B cell (primary cell): ENCODE results near the gene WSB2. TPM values are rescaled to one million over a fixed set of nuclear protein-coding genes. Genes with fewer than 3 reads are reported as not detected.

Experiments
- ATAC-seq: fragments of 200-7000 bp; cut with Tn5 transposase; one replicate; pipeline ENCODE4 v1.10.0; 2021; ENCODE audit warnings: low read depth, mild to moderate bottlenecking, moderate number of reproducible peaks, moderate library complexity
- CTCF ChIA-PET: fragments of 350-600 bp; sonication (Branson Sonifier 250); formaldehyde crosslinking; loops from one replicate; lab custom pipeline; 2021; ENCODE audit warnings: antibody characterized with exemption, inconsistent platforms; lab: Charles Lee
- POLR2A ChIA-PET: fragments of 350-600 bp; sonication (Branson Sonifier 250); formaldehyde crosslinking; loops from one replicate; lab custom pipeline; 2021; ENCODE audit warnings: antibody characterized with exemption; lab: Charles Lee
- DNase-seq: peaks from one replicate; pipeline ENCODE4 v3.0.0; 2013
- H2AFZ ChIP-seq: 2 replicates; pipeline ENCODE4 v1.6.1; 2012; ENCODE audit warnings: mild to moderate bottlenecking, low read depth, low read length; ENCODE audit not compliant: insufficient read depth, poor library complexity, severe bottlenecking
- H3K27ac ChIP-seq, 2 donors: 1 replicate in 1 of 2; 2 replicates in 1 of 2; pipeline ENCODE4 v1.5.1; 2012 to 2013; ENCODE audit warnings: low read length in 2 of 2, mild to moderate bottlenecking in 2 of 2, moderate library complexity in 1 of 2
- H3K27me3 ChIP-seq, 4 experiments: fragments of 200-600 bp in 1 of 4; sonication (generic) in 1 of 4; replicated peaks in 1 of 4; 1 replicate in 2 of 4; 2 replicates in 2 of 4; pipeline versions ENCODE4 v1.6.1 to v1.7.0; 2013 to 2016; ENCODE audit warnings: low read length in 3 of 4, mild to moderate bottlenecking in 2 of 4, mixed read lengths in 1 of 4, moderate library complexity in 1 of 4; ENCODE audit not compliant: insufficient read depth in 4 of 4, control insufficient read depth in 3 of 4; ENCODE audit errors: control extremely low read depth in 1 of 4
- H3K36me3 ChIP-seq, 2 experiments: replicated peaks in 1 of 2; 1 replicate in 1 of 2; 2 replicates in 1 of 2; pipeline versions ENCODE4 v1.6.1 to v1.7.1; 2013; ENCODE audit warnings: low read length in 1 of 2; ENCODE audit not compliant: insufficient read depth in 2 of 2, control insufficient read depth in 1 of 2; ENCODE audit errors: control extremely low read depth in 1 of 2, extremely low read depth in 1 of 2
- H3K4me1 ChIP-seq, 2 donors: fragments of 200-600 bp in 1 of 2; sonication (generic) in 1 of 2; 1 replicate in 1 of 2; 2 replicates in 1 of 2; pipeline versions ENCODE4 v1.5.1 to v1.6.1; 2013 to 2017; ENCODE audit warnings: low read length in 2 of 2; ENCODE audit not compliant: control insufficient read depth in 2 of 2, insufficient read depth in 2 of 2
- H3K4me2 ChIP-seq: replicated peaks from 2 replicates; pipeline ENCODE3; 2012; ENCODE audit warnings: mild to moderate bottlenecking, low read depth, low read length; ENCODE audit not compliant: poor library complexity, severe bottlenecking
- H3K4me3 ChIP-seq, 5 experiments: fragments of 200-600 bp in 1 of 5; sonication (generic) in 1 of 5; 1 replicate in 3 of 5; 2 replicates in 2 of 5; pipeline versions ENCODE4 v1.5.1 to v1.7.0; 2011 to 2016; ENCODE audit warnings: low read length in 4 of 5, mild to moderate bottlenecking in 4 of 5, low read depth in 2 of 5, control low read depth in 1 of 5, moderate library complexity in 1 of 5; ENCODE audit not compliant: insufficient read depth in 1 of 5; ENCODE audit errors: control extremely low read depth in 1 of 5, extremely low read depth in 1 of 5
- H3K79me2 ChIP-seq: fragments of 200-600 bp; sonication (generic); one replicate; pipeline ENCODE4 v1.6.0; 2016; ENCODE audit warnings: low read length; ENCODE audit not compliant: control insufficient read depth, insufficient read depth
- H3K9ac ChIP-seq: fragments of 200-600 bp; sonication (generic); 2 replicates; pipeline ENCODE4 v1.6.1; 2017; ENCODE audit warnings: mild to moderate bottlenecking, low read length, moderate library complexity
- H3K9me3 ChIP-seq, 3 donors: one replicate each; pipeline versions ENCODE4 v1.6.1 to v1.7.1; 2013; ENCODE audit warnings: low read length in 2 of 3; ENCODE audit not compliant: control insufficient read depth in 2 of 3, insufficient read depth in 1 of 3; ENCODE audit errors: control extremely low read depth in 1 of 3
- H4K20me1 ChIP-seq: 2 replicates; pipeline ENCODE4 v1.6.0; 2012; ENCODE audit warnings: mild to moderate bottlenecking, low read length; ENCODE audit not compliant: insufficient read depth, control insufficient read depth, poor library complexity, severe bottlenecking
- H3K27ac Mint-ChIP-seq: one replicate; pipeline ENCODE4 v1.8.0; 2021; ENCODE audit warnings: mixed read lengths
- H3K27me3 Mint-ChIP-seq: one replicate; pipeline ENCODE4 v1.8.0; 2021; ENCODE audit warnings: mixed read lengths
- H3K4me1 Mint-ChIP-seq: one replicate; pipeline ENCODE4 v1.8.0; 2021; ENCODE audit warnings: mixed read lengths
- H3K4me3 Mint-ChIP-seq: one replicate; pipeline ENCODE4 v1.8.0; 2021; ENCODE audit warnings: mixed read lengths
- H3K9me3 Mint-ChIP-seq: one replicate; pipeline ENCODE4 v1.8.0; 2022; ENCODE audit warnings: mixed read lengths; ENCODE audit not compliant: insufficient read depth
- CTCF ChIP-seq: fragments of 200-600 bp; IDR thresholded peaks from one replicate; pipeline ENCODE4 v1.8.0; 2022; ENCODE audit warnings: antibody characterized with exemption, mild to moderate bottlenecking
- EZH2 ChIP-seq: IDR thresholded peaks from 2 replicates; pipeline ENCODE4 v1.6.1; 2012; ENCODE audit warnings: borderline replicate concordance, low read depth, mild to moderate bottlenecking, moderate library complexity, low read length; ENCODE audit not compliant: insufficient read depth, poor library complexity, severe bottlenecking
- WGBS: methylation state at CpG from one replicate; pipeline ENCODE4 v1.1.5; 2013; ENCODE audit warnings: missing lambda C conversion rate; ENCODE audit not compliant: insufficient coverage; 5-methylcytosine and 5-hydroxymethylcytosine counted together
- intact Hi-C: fragments of 100-400 bp; cut with micrococcal nuclease; formaldehyde crosslinking; loops from one replicate; pipeline ENCODE4 v1.10.0; 2022
- polyA plus RNA-seq: library from polyadenylated mRNA; depleted of rRNA; stranded (reverse); fragments of >200 nt; gene quantifications from 2 replicates; pipeline ENCODE4 v1.2.3, GENCODE V29; 2012
- total RNA-seq, 2 donors: library from RNA; stranded (reverse); fragments of 120-200 nt in 1 of 2; gene quantifications; 1 replicate in 1 of 2; 2 replicates in 1 of 2; pipeline versions ENCODE4 v1.2.3 to v1.2.4, GENCODE V29; 2013 to 2022

Gene WSB2
- total and polyA plus RNA-seq, 2 donors (not counting 1 experiment from before 2014, with no cell fraction given) = 12.3 to 21.4 TPM

- H3K79me2 ChIP-seq = no peaks in the 10 kb centered on the region
- H3K27me3 ChIP-seq = peaks cover 0 to 31% (median 5%) of the 10 kb centered on the region in 4 experiments
- intact Hi-C loops = no loop called here
- WGBS = under 1% methylated on average over 75 of the region's 75 CpGs
- H3K4me1 ChIP-seq = peaks cover 6 to 12% of the 10 kb centered on the region in 2 donors
- ATAC-seq (peak; percentile 61), DNase-seq (peak; percentile 40)
- Mint-ChIP-seq H3K9me3 (no peaks in the 10 kb centered on the region), H3K27ac (no peak within 1 kb of the TSS), H3K27me3 (peaks cover 22% of the 10 kb centered on the region), H3K4me3 (peak within 1 kb of the TSS; percentile 94), H3K4me1 (peaks cover 10% of the 10 kb centered on the region)
- peak within 1 kb of the TSS; percentile 92 for H3K4me2 ChIP-seq
- CTCF ChIA-PET = no interaction called here
- H3K9me3 ChIP-seq = no peaks in the 10 kb centered on the region
- peak within 1 kb of the TSS; percentile 69 for H3K9ac ChIP-seq
- H3K27ac ChIP-seq = no peak within 1 kb of the TSS
- H3K36me3 ChIP-seq = no peaks in the 10 kb centered on the region
- peak within 1 kb of the TSS; percentile 70 for H2AFZ ChIP-seq
- no peak for TF ChIP-seq CTCF
- H4K20me1 ChIP-seq = no peaks in the 10 kb centered on the region
- POLR2A ChIA-PET = no interaction called here
- H3K4me3 ChIP-seq = peak within 1 kb of the TSS; percentile 30 to 64 (median 56)
Observed at GRCh38 chr12:118103601-118104382, 42.8 kb upstream of the WSB2 start, which contains the start of gene VSIG10. TSS of gene VSIG10 (minus strand) at chr12:118104011. CDS start at chr12:118103671, 340 bp downstream.

GRCh38 chr12:118103201-118103600 is 42.2 kb upstream of the WSB2 start:
- Mint-ChIP-seq H3K27me3 (peaks cover 22% of the 10 kb centered on the region), H3K4me3 (peak overlapping the region; percentile 94), H3K27ac (no peak overlapping the region), H3K4me1 (peaks cover 10% of the 10 kb centered on the region), H3K9me3 (no peaks in the 10 kb centered on the region)
- POLR2A ChIA-PET = no interaction called here
- intact Hi-C loops = no loop called here
- H3K79me2 ChIP-seq = no peaks in the 10 kb centered on the region
- H3K27ac ChIP-seq = no peak overlapping the region
- peak overlapping the region; percentile 30 to 64 (median 56) for H3K4me3 ChIP-seq
- TF ChIP-seq EZH2 (no peak), CTCF (no peak)
- H2AFZ ChIP-seq = peak overlapping the region; percentile 70
- WGBS = under 1% methylated on average over 31 of the region's 32 CpGs
- ATAC-seq = no peak
- peaks cover 0 to 31% (median 5%) of the 10 kb centered on the region in 4 experiments for H3K27me3 ChIP-seq
- CTCF ChIA-PET = no interaction called here
- H4K20me1 ChIP-seq = no peaks in the 10 kb centered on the region
- H3K4me2 ChIP-seq = peak overlapping the region; percentile 92
- peak overlapping the region; percentile 69 for H3K9ac ChIP-seq
- H3K4me1 ChIP-seq = peaks cover 6 to 12% of the 10 kb centered on the region in 2 donors
- H3K36me3 ChIP-seq = no peaks in the 10 kb centered on the region
- peak; percentile 34 for DNase-seq
- H3K9me3 ChIP-seq = no peaks in the 10 kb centered on the region
